Measurements from ENCODE around the gene B4GALT6.

B4GALT6 gene

GRCh38 chr18:31591113-31591512 is 93.3 kb downstream of the B4GALT6 start:
- DNase-seq, result no peak

- no peak for DNase-seq
Measured at GRCh38 chr18:31590570-31590969, 93.8 kb downstream of the B4GALT6 start.

GRCh38 chr18:31587529-31587928 is 96.9 kb downstream of the B4GALT6 start:
- DNase-seq, result no peak

GRCh38 chr18:31586616-31587015 is 97.8 kb downstream of the B4GALT6 start:
- DNase-seq, result no peak

- DNase-seq, result no peak
Measured at GRCh38 chr18:31585991-31586390, 98.4 kb downstream of the B4GALT6 start.

- DNase-seq, result no peak
Measured at GRCh38 chr18:31583185-31583854, 101.1 kb downstream of the B4GALT6 start.

- peak; percentile 31 for DNase-seq
Measured at GRCh38 chr18:31581498-31582197, 102.7 kb downstream of the B4GALT6 start.

GRCh38 chr18:31579375-31579774 is 105.0 kb downstream of the B4GALT6 start:
- DNase-seq, result no peak

- DNase-seq, result no peak
Measured at GRCh38 chr18:31578126-31578525, 106.3 kb downstream of the B4GALT6 start.

GRCh38 chr18:31577195-31577594 is 107.2 kb downstream of the B4GALT6 start:
- no peak for DNase-seq

GRCh38 chr18:31576670-31577069 is 107.7 kb downstream of the B4GALT6 start:
- no peak for DNase-seq

GRCh38 chr18:31575515-31576257 is 108.7 kb downstream of the B4GALT6 start:
- no peak for DNase-seq

- no peak for DNase-seq
Measured at GRCh38 chr18:31574359-31574758, 110.0 kb downstream of the B4GALT6 start.

All from right hindlimb (tissue), 1 donor.